B cell (primary cell): ENCODE results near the gene ATP6V1F. TPM values are rescaled to one million over a fixed set of nuclear protein-coding genes. Genes with fewer than 3 reads are reported as not detected.

Source experiments
- ATAC-seq: fragments of 200-7000 bp; cut with Tn5 transposase; one replicate; pipeline ENCODE4 v1.10.0; 2021; ENCODE audit warnings: low read depth, mild to moderate bottlenecking, moderate number of reproducible peaks, moderate library complexity
- CTCF ChIA-PET: fragments of 350-600 bp; sonication (Branson Sonifier 250); formaldehyde crosslinking; loops from one replicate; lab custom pipeline; 2021; ENCODE audit warnings: antibody characterized with exemption, inconsistent platforms; lab: Charles Lee
- POLR2A ChIA-PET: fragments of 350-600 bp; sonication (Branson Sonifier 250); formaldehyde crosslinking; loops from one replicate; lab custom pipeline; 2021; ENCODE audit warnings: antibody characterized with exemption; lab: Charles Lee
- DNase-seq: peaks from one replicate; pipeline ENCODE4 v3.0.0; 2013
- H2AFZ ChIP-seq: 2 replicates; pipeline ENCODE4 v1.6.1; 2012; ENCODE audit warnings: mild to moderate bottlenecking, low read depth, low read length; ENCODE audit not compliant: insufficient read depth, poor library complexity, severe bottlenecking
- H3K27ac ChIP-seq, 2 donors: 1 replicate in 1 of 2; 2 replicates in 1 of 2; pipeline ENCODE4 v1.5.1; 2012 to 2013; ENCODE audit warnings: low read length in 2 of 2, mild to moderate bottlenecking in 2 of 2, moderate library complexity in 1 of 2
- H3K27me3 ChIP-seq, 4 experiments: fragments of 200-600 bp in 1 of 4; sonication (generic) in 1 of 4; replicated peaks in 1 of 4; 1 replicate in 2 of 4; 2 replicates in 2 of 4; pipeline versions ENCODE4 v1.6.1 to v1.7.0; 2013 to 2016; ENCODE audit warnings: low read length in 3 of 4, mild to moderate bottlenecking in 2 of 4, mixed read lengths in 1 of 4, moderate library complexity in 1 of 4; ENCODE audit not compliant: insufficient read depth in 4 of 4, control insufficient read depth in 3 of 4; ENCODE audit errors: control extremely low read depth in 1 of 4
- H3K36me3 ChIP-seq, 2 experiments: replicated peaks in 1 of 2; 1 replicate in 1 of 2; 2 replicates in 1 of 2; pipeline versions ENCODE4 v1.6.1 to v1.7.1; 2013; ENCODE audit warnings: low read length in 1 of 2; ENCODE audit not compliant: insufficient read depth in 2 of 2, control insufficient read depth in 1 of 2; ENCODE audit errors: control extremely low read depth in 1 of 2, extremely low read depth in 1 of 2
- H3K4me1 ChIP-seq, 2 donors: fragments of 200-600 bp in 1 of 2; sonication (generic) in 1 of 2; 1 replicate in 1 of 2; 2 replicates in 1 of 2; pipeline versions ENCODE4 v1.5.1 to v1.6.1; 2013 to 2017; ENCODE audit warnings: low read length in 2 of 2; ENCODE audit not compliant: control insufficient read depth in 2 of 2, insufficient read depth in 2 of 2
- H3K4me2 ChIP-seq: replicated peaks from 2 replicates; pipeline ENCODE3; 2012; ENCODE audit warnings: mild to moderate bottlenecking, low read depth, low read length; ENCODE audit not compliant: poor library complexity, severe bottlenecking
- H3K4me3 ChIP-seq, 5 experiments: fragments of 200-600 bp in 1 of 5; sonication (generic) in 1 of 5; 1 replicate in 3 of 5; 2 replicates in 2 of 5; pipeline versions ENCODE4 v1.5.1 to v1.7.0; 2011 to 2016; ENCODE audit warnings: low read length in 4 of 5, mild to moderate bottlenecking in 4 of 5, low read depth in 2 of 5, control low read depth in 1 of 5, moderate library complexity in 1 of 5; ENCODE audit not compliant: insufficient read depth in 1 of 5; ENCODE audit errors: control extremely low read depth in 1 of 5, extremely low read depth in 1 of 5
- H3K79me2 ChIP-seq: fragments of 200-600 bp; sonication (generic); one replicate; pipeline ENCODE4 v1.6.0; 2016; ENCODE audit warnings: low read length; ENCODE audit not compliant: control insufficient read depth, insufficient read depth
- H3K9ac ChIP-seq: fragments of 200-600 bp; sonication (generic); 2 replicates; pipeline ENCODE4 v1.6.1; 2017; ENCODE audit warnings: mild to moderate bottlenecking, low read length, moderate library complexity
- H3K9me3 ChIP-seq, 3 donors: one replicate each; pipeline versions ENCODE4 v1.6.1 to v1.7.1; 2013; ENCODE audit warnings: low read length in 2 of 3; ENCODE audit not compliant: control insufficient read depth in 2 of 3, insufficient read depth in 1 of 3; ENCODE audit errors: control extremely low read depth in 1 of 3
- H4K20me1 ChIP-seq: 2 replicates; pipeline ENCODE4 v1.6.0; 2012; ENCODE audit warnings: mild to moderate bottlenecking, low read length; ENCODE audit not compliant: insufficient read depth, control insufficient read depth, poor library complexity, severe bottlenecking
- H3K27ac Mint-ChIP-seq: one replicate; pipeline ENCODE4 v1.8.0; 2021; ENCODE audit warnings: mixed read lengths
- H3K27me3 Mint-ChIP-seq: one replicate; pipeline ENCODE4 v1.8.0; 2021; ENCODE audit warnings: mixed read lengths
- H3K4me1 Mint-ChIP-seq: one replicate; pipeline ENCODE4 v1.8.0; 2021; ENCODE audit warnings: mixed read lengths
- H3K4me3 Mint-ChIP-seq: one replicate; pipeline ENCODE4 v1.8.0; 2021; ENCODE audit warnings: mixed read lengths
- H3K9me3 Mint-ChIP-seq: one replicate; pipeline ENCODE4 v1.8.0; 2022; ENCODE audit warnings: mixed read lengths; ENCODE audit not compliant: insufficient read depth
- CTCF ChIP-seq: fragments of 200-600 bp; IDR thresholded peaks from one replicate; pipeline ENCODE4 v1.8.0; 2022; ENCODE audit warnings: antibody characterized with exemption, mild to moderate bottlenecking
- EZH2 ChIP-seq: IDR thresholded peaks from 2 replicates; pipeline ENCODE4 v1.6.1; 2012; ENCODE audit warnings: borderline replicate concordance, low read depth, mild to moderate bottlenecking, moderate library complexity, low read length; ENCODE audit not compliant: insufficient read depth, poor library complexity, severe bottlenecking
- WGBS: methylation state at CpG from one replicate; pipeline ENCODE4 v1.1.5; 2013; ENCODE audit warnings: missing lambda C conversion rate; ENCODE audit not compliant: insufficient coverage; 5-methylcytosine and 5-hydroxymethylcytosine counted together
- intact Hi-C: fragments of 100-400 bp; cut with micrococcal nuclease; formaldehyde crosslinking; loops from one replicate; pipeline ENCODE4 v1.10.0; 2022
- polyA plus RNA-seq: library from polyadenylated mRNA; depleted of rRNA; stranded (reverse); fragments of >200 nt; gene quantifications from 2 replicates; pipeline ENCODE4 v1.2.3, GENCODE V29; 2012
- total RNA-seq, 2 donors: library from RNA; stranded (reverse); fragments of 120-200 nt in 1 of 2; gene quantifications; 1 replicate in 1 of 2; 2 replicates in 1 of 2; pipeline versions ENCODE4 v1.2.3 to v1.2.4, GENCODE V29; 2013 to 2022

Gene ATP6V1F
- total and polyA plus RNA-seq, 2 donors (not counting 1 experiment from before 2014, with no cell fraction given), result 81.7 to 198 TPM

GRCh38 chr7:128871050-128871449 is 8.4 kb downstream of the ATP6V1F start:
- Histone ChIP-seq H3K27ac (no peak overlapping the region), H3K9ac (no peak overlapping the region), H3K4me1 (peaks cover 13% of the 10 kb centered on the region in 2 donors), H3K4me2 (no peak overlapping the region), H3K4me3 (no peak overlapping the region), H3K27me3 (peaks cover 0 to 14% (median 5%) of the 10 kb centered on the region in 4 experiments), H3K9me3 (no peaks in the 10 kb centered on the region), H4K20me1 (peaks cover 26% of the 10 kb centered on the region), H3K36me3 (peaks cover 0 to 6% of the 10 kb centered on the region in 2 experiments), H2AFZ (no peak overlapping the region), H3K79me2 (peaks cover 4% of the 10 kb centered on the region)
- no peak for ATAC-seq
- H3K27ac Mint-ChIP-seq, result no peak overlapping the region
- H3K4me3 Mint-ChIP-seq, result peak overlapping the region; percentile 79
- intact Hi-C loops, result no loop called here
- no peak for TF ChIP-seq CTCF
- no peak for TF ChIP-seq EZH2
- peaks cover 7% of the 10 kb centered on the region for H3K27me3 Mint-ChIP-seq
- CTCF ChIA-PET, result no interaction called here
- 80% methylated on average over 4 of the region's 5 CpGs for WGBS
- no peak for DNase-seq
- POLR2A ChIA-PET, result no interaction called here
- no peaks in the 10 kb centered on the region for H3K9me3 Mint-ChIP-seq
- H3K4me1 Mint-ChIP-seq, result peaks cover 24% of the 10 kb centered on the region

- TF ChIP-seq EZH2 (no peak), CTCF (no peak)
- no peak overlapping the region for H3K4me2 ChIP-seq
- ATAC-seq (no peak), DNase-seq (no peak)
- CTCF ChIA-PET, result interaction anchor here (0.7 kb wide), 1 partner anchor 30 kb away, joined by 3 read pairs; no protein-coding TSS in a partner anchor
- Mint-ChIP-seq H3K27ac (no peak overlapping the region), H3K9me3 (no peaks in the 10 kb centered on the region), H3K27me3 (peaks cover 7% of the 10 kb centered on the region), H3K4me3 (no peak overlapping the region), H3K4me1 (peaks cover 16% of the 10 kb centered on the region)
- no peak overlapping the region for H2AFZ ChIP-seq
- H3K79me2 ChIP-seq, result peaks cover 4% of the 10 kb centered on the region
- H3K9ac ChIP-seq, result no peak overlapping the region
- H3K4me3 ChIP-seq, result no peak overlapping the region
- 95% methylated on average over 9 of the region's 13 CpGs for WGBS
- peaks cover 0 to 14% (median 5%) of the 10 kb centered on the region in 4 experiments for H3K27me3 ChIP-seq
- peaks cover 13% of the 10 kb centered on the region in 2 donors for H3K4me1 ChIP-seq
- H3K27ac ChIP-seq, result no peak overlapping the region
- POLR2A ChIA-PET, result interaction anchor here (0.6 kb wide), 1 partner anchor 523 kb away, joined by 6 read pairs; no protein-coding TSS in a partner anchor
- H4K20me1 ChIP-seq, result peaks cover 25% of the 10 kb centered on the region
- intact Hi-C loops, result no loop called here
- no peaks in the 10 kb centered on the region for H3K36me3 ChIP-seq
- H3K9me3 ChIP-seq, result no peaks in the 10 kb centered on the region
Observed at GRCh38 chr7:128872394-128872824, 9.8 kb downstream of the ATP6V1F start.
